Vagina (tissue), 2 donors: ENCODE measurements around the gene EIF4H. TPM values are rescaled to one million over a fixed set of nuclear protein-coding genes. Genes with fewer than 3 reads are reported as not detected.

Source experiments
- DNase-seq, 2 donors: peaks; one replicate each; pipeline ENCODE4 v3.0.0-alpha.2; 2017; ENCODE audit errors: extremely low spot score in 2 of 2
- H3K27ac ChIP-seq: fragments of 200-600 bp; sonication (generic); one replicate; pipeline ENCODE4 v1.5.1; 2019
- H3K27me3 ChIP-seq: fragments of 200-600 bp; sonication (generic); one replicate; pipeline ENCODE4 v1.5.1; 2019
- H3K36me3 ChIP-seq, 2 donors: fragments of 200-600 bp; sonication (generic); one replicate each; pipeline ENCODE4 v1.5.1; 2017 to 2019
- H3K4me1 ChIP-seq: fragments of 200-600 bp; sonication (generic); one replicate; pipeline ENCODE4 v1.5.1; 2019
- H3K4me3 ChIP-seq, 2 donors: fragments of 200-600 bp; sonication (generic); 1 replicate in 1 of 2; 2 replicates in 1 of 2; pipeline ENCODE4 v1.5.1; 2016 to 2019
- H3K9me3 ChIP-seq: fragments of 200-600 bp; sonication (generic); one replicate; pipeline ENCODE4 v1.5.1; 2019
- POLR2A ChIP-seq, 2 donors: fragments of 450-650 bp; IDR thresholded peaks; one replicate each; pipeline ENCODE4 v1.6.1; 2017; ENCODE audit warnings: antibody characterized with exemption in 2 of 2, mild to moderate bottlenecking in 2 of 2, moderate library complexity in 2 of 2
- POLR2AphosphoS5 ChIP-seq, 2 donors: sonication (generic); formaldehyde crosslinking; IDR thresholded peaks; one replicate each; pipeline ENCODE4 v1.9.0; 2017; ENCODE audit warnings: antibody characterized with exemption in 2 of 2, mild to moderate bottlenecking in 2 of 2, low read depth in 1 of 2; ENCODE audit not compliant: insufficient read depth in 1 of 2
- intact Hi-C: fragments of 100-400 bp; cut with DNase I; formaldehyde crosslinking; loops from one replicate; pipeline ENCODE4 v1.15.1; 2023
- total RNA-seq: library from RNA; depleted of rRNA; stranded (reverse); fragments of >200 nt; gene quantifications from one replicate; pipeline ENCODE4 v1.2.3, GENCODE V29; 2016
- TF ChIP-seq, protein P1 (sequence below), 3 experiments: fragments of 450-650 bp in 2 of 3; fragments of 200-600 bp in 1 of 3; sonication (generic) in 1 of 3; IDR thresholded peaks; one replicate each; pipeline ENCODE4 v1.5.1; 2017 to 2019; ENCODE audit warnings: antibody characterized with exemption in 3 of 3, mild to moderate bottlenecking in 2 of 3, moderate library complexity in 2 of 3

Gene EIF4H
- total RNA-seq, 1 donor from 2014 or later = 139 TPM

DNA sequence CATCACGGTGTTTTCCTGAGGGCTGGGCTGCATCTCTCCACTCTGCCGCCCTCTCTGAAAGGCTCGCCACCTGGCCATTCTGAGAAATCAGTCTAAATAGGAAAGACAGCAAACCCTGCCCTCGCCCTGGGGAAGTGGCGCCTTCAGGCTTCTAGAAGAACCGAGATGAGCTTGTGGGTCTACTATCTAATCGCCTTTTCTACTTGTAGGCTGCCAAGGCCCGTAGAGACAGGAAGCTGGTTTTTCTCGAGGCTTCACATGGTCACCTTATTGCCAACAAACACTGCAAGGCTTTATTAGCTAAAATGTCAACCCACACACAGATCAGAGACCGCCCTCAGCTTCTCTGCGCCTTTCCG lies 57.1 kb downstream of the EIF4H start:
- Histone ChIP-seq H3K4me3 (no peak overlapping the region), H3K27me3 (no peaks in the 10 kb centered on the region), H3K4me1 (peaks cover 2% of the 10 kb centered on the region), H3K9me3 (no peaks in the 10 kb centered on the region), H3K36me3 (peaks cover 0 to 48% of the 10 kb centered on the region in 2 donors), H3K27ac (no peak overlapping the region)
- TF ChIP-seq, protein P1, sequence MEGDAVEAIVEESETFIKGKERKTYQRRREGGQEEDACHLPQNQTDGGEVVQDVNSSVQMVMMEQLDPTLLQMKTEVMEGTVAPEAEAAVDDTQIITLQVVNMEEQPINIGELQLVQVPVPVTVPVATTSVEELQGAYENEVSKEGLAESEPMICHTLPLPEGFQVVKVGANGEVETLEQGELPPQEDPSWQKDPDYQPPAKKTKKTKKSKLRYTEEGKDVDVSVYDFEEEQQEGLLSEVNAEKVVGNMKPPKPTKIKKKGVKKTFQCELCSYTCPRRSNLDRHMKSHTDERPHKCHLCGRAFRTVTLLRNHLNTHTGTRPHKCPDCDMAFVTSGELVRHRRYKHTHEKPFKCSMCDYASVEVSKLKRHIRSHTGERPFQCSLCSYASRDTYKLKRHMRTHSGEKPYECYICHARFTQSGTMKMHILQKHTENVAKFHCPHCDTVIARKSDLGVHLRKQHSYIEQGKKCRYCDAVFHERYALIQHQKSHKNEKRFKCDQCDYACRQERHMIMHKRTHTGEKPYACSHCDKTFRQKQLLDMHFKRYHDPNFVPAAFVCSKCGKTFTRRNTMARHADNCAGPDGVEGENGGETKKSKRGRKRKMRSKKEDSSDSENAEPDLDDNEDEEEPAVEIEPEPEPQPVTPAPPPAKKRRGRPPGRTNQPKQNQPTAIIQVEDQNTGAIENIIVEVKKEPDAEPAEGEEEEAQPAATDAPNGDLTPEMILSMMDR (IDR thresholded peaks at IDR 0.05) = no peak
- TF ChIP-seq POLR2A (IDR thresholded peaks at IDR 0.05) (no peak), POLR2AphosphoS5 (IDR thresholded peaks at IDR 0.05; ENCODE audit: insufficient read depth in 1 of 2, low read depth in 1 of 2) (no peak)
- intact Hi-C loops = no loop called here
- DNase-seq = no peak

DNA sequence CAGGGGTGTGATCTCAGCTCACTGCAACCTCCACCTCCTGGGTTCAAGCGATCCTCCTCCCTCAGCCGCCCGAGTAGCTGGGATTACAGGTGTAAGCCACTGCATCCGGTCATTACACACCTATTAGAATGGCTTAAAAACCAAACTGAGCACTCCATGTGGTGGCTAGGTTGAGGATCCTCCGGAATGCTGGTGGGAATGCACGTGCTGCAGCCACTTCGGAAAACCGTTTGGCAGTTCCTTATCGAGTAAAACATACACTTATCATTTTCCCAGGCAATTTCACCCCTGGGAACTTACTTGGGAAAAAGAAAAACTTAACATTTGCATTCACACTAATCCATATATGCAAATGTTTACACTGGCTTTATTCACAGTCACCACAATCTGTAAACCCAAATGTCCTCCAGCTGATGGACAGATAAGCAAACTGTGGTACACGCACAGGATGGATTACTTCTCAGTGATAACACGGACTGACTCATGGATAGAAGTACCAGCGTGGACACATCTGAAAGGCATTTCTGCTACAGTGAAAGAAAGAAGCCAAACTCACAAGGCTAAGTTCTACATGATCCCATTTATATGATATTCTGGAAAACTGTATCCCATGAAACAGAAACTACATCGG lies 59.6 kb downstream of the EIF4H start:
- H3K36me3 ChIP-seq = peaks cover 0 to 71% of the 10 kb centered on the region in 2 donors
- intact Hi-C loops = no loop called here
- TF ChIP-seq POLR2AphosphoS5 (IDR thresholded peaks at IDR 0.05; ENCODE audit: insufficient read depth in 1 of 2, low read depth in 1 of 2) = no peak
- TF ChIP-seq POLR2A (IDR thresholded peaks at IDR 0.05) = no peak
- TF ChIP-seq, protein P1 (IDR thresholded peaks at IDR 0.05) = no peak
- no peak overlapping the region for H3K4me3 ChIP-seq
- no peaks in the 10 kb centered on the region for H3K9me3 ChIP-seq
- H3K27ac ChIP-seq = no peak overlapping the region
- no peak for DNase-seq
- H3K4me1 ChIP-seq = peaks cover 6% of the 10 kb centered on the region
- H3K27me3 ChIP-seq = no peaks in the 10 kb centered on the region

DNA sequence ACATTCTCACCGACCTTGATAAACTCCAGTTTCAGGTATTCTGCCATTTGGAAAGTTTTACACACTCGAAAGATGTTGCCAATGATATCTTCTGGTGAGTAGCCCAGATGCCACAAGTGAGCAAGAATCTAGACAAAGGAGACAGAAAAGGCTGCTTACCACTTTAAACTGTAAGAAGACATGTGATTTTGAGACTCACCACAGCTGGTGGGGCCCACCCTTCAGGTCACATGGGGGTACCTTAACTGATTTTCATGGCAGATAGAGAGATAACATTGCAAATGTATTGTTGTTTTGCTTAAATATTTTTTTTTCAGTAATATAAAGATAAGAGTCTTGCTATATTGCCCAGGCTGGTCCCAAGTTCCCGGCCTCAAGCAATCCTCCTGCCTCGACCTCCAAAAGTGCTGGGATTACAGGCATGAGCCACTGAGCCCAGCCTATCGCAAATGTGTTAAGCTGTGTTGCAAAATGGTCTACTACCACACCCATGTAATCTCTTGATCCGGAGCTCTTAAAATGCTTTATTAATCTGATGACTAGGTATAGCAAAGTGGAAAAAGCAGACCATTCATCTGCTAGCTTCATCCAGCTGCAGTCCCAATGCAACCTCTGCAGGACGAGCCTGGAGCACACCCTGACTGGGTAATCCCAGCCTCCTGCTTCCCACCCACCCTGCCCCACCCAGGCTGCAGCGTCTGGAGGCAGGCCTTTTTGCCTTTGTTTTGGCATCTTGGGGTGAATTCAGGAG lies 61.5 kb downstream of the EIF4H start:
- Histone ChIP-seq H3K27ac (no peak overlapping the region), H3K27me3 (no peaks in the 10 kb centered on the region), H3K9me3 (no peaks in the 10 kb centered on the region), H3K4me3 (no peak overlapping the region), H3K36me3 (peaks cover 0 to 88% of the 10 kb centered on the region in 2 donors), H3K4me1 (peaks cover 6% of the 10 kb centered on the region)
- intact Hi-C loops = no loop called here
- TF ChIP-seq, protein P1 (IDR thresholded peaks at IDR 0.05) = no peak
- TF ChIP-seq POLR2AphosphoS5 (IDR thresholded peaks at IDR 0.05; ENCODE audit: insufficient read depth in 1 of 2, low read depth in 1 of 2) = no peak
- no peak for TF ChIP-seq POLR2A (IDR thresholded peaks at IDR 0.05)
- no peak for DNase-seq

DNA sequence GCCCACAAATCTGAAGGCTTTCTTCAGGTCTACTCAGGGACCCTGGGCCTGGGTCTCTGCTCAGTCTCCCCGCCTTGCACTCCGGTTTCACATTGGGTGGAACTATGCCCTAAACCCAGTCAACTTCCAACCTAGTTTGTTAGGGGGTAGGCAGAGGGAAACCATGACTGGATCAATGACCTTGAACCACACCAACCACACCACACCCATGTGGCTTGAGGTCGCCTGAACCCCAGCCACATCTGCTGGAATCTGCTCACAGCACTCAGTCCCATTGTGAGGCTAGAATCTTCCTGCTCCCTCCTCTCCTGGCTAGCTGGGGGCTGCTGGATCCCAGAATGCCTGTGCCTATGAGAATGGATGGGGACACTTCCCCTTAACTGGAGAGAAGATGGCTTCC lies 62.1 kb downstream of the EIF4H start:
- no peak for DNase-seq
- TF ChIP-seq POLR2AphosphoS5 (IDR thresholded peaks at IDR 0.05; ENCODE audit: insufficient read depth in 1 of 2, low read depth in 1 of 2) = no peak
- Histone ChIP-seq H3K9me3 (no peaks in the 10 kb centered on the region), H3K4me1 (peaks cover 6% of the 10 kb centered on the region), H3K27ac (no peak overlapping the region), H3K36me3 (peaks cover 0 to 90% of the 10 kb centered on the region in 2 donors), H3K4me3 (no peak overlapping the region), H3K27me3 (no peaks in the 10 kb centered on the region)
- intact Hi-C loops = no loop called here

DNA sequence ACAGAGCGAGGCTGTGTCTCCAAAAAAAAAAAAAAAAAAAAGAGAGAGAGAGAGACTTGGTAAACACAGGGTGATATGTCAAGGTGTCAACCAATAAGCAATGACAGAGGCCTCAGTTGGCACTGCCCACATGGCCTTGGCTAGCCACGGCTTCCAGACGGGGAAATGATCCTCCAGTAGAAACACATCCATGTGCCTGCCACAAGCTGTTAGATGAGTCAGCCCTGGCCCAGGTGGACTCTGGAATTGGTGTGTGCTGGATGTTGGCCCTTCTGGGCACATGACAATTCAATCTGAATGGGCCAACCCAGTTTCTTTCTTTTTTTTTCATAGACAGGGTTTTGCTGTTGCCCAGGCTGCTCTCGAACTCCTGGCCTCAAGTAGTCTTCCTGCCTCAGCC lies 66.3 kb downstream of the EIF4H start:
- intact Hi-C loops = no loop called here
- Histone ChIP-seq H3K27ac (no peak overlapping the region), H3K4me3 (no peak overlapping the region), H3K9me3 (no peaks in the 10 kb centered on the region), H3K4me1 (peaks cover 6% of the 10 kb centered on the region), H3K27me3 (no peaks in the 10 kb centered on the region), H3K36me3 (peaks cover 0 to 78% of the 10 kb centered on the region in 2 donors)
- DNase-seq = no peak
- TF ChIP-seq POLR2AphosphoS5 (IDR thresholded peaks at IDR 0.05; ENCODE audit: insufficient read depth in 1 of 2, low read depth in 1 of 2) (no peak), POLR2A (IDR thresholded peaks at IDR 0.05) (no peak)
- TF ChIP-seq, protein P1 (IDR thresholded peaks at IDR 0.05) = no peak
